Embryonic facial prominence (tissue), 1 donor: ENCODE data around the gene PLCH1.

Experiments used
- DNase-seq: peaks from one replicate; pipeline ENCODE4 v3.0.0-alpha.2; 2016; ENCODE audit errors: extremely low spot score

The PLCH1 gene

DNA sequence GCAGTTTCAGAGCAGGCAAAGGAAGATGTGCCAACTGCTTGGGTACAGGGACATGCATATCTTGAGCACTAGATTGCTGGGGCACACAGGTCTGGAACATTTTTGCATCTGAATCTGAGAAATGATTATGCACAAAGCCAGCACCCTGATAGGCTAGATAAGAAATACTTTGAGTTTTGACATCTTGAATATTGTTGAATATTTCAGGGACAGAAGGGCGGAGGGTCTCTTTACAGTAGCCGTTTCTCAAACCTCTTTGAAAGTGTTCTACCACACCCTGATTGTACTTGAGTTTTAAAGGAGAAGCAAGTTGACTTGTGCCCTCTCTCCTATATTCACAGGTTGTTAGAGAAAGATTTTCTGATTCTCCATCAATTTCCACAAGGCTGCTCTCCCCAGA lies 263.3 kb downstream of the PLCH1 start:
- no peak for DNase-seq

DNA sequence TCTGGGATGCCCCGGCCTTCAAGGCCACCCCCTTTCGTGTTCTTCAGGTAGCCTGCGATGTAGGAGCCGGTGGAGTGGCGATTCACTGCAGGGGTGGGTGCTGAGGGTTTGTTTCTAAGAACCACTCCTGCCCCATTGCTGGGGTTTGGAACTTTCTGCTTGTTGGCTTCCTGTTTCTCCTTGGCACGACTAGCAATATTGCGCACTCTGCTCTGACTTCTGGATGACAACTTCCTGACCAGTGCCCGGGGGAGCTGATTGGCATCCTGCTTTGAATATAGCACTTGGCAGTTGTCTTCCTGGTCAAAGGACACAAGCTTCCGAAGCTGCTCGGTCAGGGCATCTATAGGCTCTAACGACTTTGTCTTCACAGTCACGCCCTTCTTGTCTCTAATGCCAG lies 263.8 kb downstream of the PLCH1 start:
- no peak for DNase-seq

DNA sequence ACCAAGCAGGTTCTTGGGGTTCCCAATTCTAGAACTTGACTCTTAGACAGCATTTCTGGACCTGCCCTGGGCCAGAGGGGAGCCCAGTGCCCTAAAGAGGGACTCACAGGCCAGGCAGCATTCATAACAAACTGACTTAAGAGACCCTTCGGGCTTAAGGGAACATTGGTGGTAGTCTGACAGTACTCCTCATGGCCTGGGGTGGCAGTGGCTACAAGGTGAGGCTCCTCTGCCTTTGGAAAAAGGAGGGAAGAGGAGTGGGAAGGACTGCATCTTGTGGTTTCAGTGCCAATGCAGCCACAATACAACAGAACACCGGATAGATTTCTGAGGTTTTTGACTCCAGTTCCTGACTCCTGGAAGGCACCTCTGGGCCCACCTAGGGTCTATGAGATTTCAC lies 279.2 kb downstream of the PLCH1 start:
- DNase-seq, result no peak

DNA sequence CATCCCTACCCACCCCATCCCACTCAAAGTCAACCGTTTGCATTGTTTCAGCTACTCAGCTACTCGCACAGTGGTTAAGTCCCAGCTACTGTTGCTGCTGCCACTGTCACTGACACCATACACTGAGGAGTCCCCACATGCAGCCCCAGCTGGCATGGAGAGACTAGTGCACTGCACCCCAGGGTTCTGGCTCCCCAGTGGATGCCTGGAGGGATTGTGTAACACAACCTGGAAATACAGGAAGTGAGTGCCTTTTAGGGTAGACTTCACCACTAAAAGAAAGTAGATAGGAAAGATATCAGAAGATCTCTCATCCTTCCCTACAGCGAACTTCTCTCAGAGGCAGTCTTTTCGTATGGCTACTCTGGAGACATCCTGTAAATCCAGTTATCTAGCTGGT lies 282.2 kb downstream of the PLCH1 start:
- no peak for DNase-seq

DNA sequence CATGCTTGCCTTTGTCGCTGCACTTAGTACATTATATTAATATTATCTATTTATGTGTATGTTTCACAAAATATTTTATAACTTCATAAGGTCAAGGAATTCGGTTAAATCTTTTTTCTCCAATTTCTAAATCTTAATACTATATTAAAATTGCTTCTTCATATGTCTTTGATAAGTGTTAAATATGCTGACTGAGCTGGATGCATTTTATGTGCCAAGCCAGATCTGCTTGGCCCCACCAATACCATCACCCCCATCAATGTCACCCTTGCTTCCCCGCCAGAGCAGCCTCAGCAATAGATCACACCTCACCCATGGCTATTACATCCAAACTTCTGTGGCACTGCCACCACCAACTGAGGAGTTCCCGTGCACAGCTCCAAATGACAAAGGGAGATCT lies 287.3 kb downstream of the PLCH1 start:
- no peak for DNase-seq

DNA sequence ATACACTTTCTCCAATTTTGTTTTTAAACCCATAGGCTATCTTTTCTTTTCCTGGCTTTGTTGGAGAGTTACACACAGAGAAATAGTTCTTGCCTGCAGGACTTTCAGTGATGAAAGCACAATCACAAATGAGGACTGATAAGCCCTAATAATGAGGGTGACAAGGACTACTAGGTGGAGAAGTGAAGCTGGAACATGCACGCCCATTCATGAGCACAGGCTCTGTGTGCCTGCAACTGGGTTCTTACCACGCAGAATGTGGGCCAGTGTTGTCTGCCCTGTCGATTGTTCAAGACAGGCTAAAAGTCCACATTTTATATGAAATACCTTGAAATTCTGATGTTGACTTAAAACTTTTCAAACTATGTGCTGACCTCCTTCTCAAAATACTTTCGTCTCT lies 289.1 kb downstream of the PLCH1 start:
- no peak for DNase-seq

DNA sequence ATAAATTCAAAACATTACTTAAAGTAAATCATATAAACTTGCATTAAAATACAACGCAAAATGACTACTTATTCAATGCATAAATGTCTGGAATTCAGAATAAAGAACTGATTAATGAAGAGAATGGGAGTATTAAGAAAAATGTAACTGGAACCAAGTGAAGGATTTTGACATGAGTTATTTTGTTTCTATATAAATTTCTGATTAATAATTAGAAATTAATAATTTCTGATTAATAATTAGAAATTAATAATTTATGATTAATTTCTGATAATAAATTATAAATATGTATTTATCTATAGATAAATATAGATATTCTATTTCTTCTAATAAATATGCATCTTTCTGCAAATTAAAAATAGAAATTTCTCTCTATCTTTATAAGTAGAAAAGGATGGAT lies 291.4 kb downstream of the PLCH1 start:
- no peak for DNase-seq

DNA sequence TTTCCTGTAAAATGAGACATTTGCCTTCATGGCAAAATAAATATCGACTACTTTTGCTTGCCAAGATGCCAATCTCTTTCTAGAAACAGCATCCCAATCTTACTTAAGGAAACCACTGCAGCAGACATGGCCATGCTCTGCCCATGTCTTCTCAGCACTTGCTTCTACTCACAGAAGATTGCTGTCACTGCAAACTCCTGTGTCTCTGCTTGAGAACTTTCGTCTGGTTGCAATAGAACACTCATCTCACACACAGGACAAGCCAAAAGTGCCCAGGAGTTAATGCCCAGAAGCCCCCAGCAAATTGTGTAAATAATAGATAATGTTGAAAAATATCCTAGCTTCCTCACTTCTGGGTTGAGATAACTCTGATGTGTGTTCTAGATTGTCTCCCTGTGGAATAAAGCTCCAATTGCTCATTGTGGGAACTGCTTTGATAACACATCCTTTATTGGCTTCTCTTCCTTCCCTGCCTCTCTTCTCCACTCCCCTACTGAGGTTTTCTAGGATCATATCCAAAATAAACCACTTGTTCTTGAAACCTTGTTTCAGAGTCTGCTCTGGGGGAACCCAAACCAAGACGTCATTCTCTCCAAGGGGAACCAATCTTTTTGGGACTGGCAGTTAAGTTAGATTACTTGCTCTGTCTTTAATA lies 295.1 kb downstream of the PLCH1 start:
- DNase-seq, result no peak

DNA sequence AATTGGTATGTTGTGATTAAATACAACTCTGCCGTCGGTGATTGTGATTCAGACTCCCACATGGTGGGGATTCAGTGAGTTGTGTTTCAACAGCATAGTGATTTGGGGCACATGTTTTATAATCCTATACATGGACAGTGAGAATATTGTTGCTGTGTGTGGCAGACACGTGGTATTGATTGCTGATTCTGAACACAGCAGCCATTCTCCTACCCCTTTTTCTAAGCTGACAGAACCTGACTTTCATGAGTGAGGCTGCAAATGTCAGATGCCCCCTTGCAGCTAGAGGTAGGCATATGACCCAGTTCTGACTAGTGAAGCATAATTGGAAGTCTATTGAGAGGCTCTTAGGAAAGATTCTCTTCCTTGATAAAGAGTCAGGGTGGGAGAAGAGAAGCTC lies 296.3 kb downstream of the PLCH1 start:
- DNase-seq, result no peak

DNA sequence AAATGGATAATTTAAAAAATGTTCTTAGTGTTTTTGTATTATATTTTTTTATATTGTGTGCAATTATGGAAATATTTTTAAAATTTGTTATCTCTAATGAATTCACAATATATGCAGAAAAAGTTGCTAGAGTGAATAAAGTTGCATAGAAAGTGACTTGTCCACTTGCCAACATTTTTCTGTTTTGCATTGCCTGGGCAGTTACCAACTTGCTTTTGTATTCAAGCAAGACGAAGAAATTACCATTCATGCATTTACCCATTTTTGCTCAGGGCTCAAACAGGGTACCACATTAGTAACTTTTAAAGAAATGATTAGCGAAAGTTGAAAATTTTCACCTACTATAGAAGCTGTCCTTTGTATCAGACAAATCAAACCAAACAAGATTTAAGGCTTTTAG lies 298.5 kb downstream of the PLCH1 start:
- DNase-seq, result no peak

DNA sequence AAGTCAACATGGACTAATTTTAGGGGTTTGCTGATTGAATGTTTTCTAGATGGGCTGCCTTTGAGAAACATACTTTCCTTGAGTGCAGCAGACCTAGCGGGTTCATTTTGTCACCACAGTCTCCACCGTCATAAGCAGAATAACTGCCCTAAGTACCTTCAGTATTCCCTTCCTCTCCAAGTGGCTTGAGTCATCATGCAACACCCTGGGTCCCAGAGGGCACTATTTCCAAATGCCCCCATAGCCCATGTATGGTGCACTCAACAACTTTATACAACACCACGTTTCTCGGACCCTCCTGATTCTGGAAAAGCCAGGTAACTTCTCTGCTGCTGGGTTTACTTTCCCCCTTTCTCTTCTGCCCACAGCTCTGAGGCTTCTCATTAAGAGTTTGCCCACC lies 300.1 kb downstream of the PLCH1 start:
- DNase-seq, result no peak

DNA sequence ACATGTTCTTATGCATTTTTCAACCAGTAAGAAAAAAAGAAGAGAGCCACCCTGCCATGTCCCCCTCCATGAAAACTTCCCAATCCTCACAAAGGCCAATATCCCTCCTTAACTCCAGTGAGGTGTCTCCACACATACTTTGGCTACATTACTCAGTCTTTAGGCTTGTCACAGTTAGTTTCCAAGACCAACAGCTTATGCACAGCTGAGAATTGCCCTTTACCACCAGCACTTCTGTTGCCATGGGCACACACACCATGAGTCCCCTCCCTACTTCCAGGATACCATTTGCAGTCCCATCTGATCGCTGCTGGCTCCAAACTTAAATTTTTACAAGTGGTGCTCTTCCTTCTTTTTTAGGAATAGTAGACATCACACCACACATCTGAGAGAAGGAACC lies 301.1 kb downstream of the PLCH1 start:
- no peak for DNase-seq

DNA sequence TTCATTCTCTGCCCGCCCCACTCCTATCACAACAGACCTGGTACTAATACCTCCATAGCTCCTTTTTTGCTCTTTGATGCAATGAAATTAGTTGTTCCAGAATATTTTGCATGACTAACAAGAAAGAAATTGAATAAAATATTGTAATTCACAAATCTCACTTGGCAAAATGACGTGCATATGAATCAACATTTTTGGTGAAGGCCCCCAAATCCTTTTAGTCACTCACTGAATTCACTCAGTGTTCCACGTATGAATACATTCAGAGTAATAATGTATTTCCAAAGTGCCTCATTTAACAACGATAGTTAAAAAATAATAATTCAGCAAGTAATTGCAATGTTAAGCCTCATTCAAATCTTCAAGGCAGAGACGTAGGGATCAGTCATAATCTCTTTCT lies 302.8 kb downstream of the PLCH1 start:
- DNase-seq, result no peak

DNA sequence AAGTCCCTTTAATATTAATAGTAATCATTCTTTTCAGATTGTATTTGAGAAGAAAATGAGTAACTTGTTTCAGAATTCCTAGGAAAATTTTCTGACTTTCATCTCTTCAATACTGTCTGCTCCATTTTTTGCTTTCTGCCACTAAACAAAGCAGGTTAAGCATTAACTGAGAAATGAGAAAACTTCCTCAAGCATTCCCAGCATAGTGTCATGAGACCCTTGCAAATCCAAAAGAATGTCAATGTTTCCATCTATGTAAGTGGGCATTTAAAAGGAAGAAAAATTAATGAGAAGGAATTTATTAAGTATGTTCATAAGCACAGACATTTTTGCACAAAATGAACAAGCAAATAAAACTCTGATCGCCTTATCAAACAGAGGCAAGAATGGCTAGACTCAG lies 303.4 kb downstream of the PLCH1 start:
- DNase-seq, result no peak

DNA sequence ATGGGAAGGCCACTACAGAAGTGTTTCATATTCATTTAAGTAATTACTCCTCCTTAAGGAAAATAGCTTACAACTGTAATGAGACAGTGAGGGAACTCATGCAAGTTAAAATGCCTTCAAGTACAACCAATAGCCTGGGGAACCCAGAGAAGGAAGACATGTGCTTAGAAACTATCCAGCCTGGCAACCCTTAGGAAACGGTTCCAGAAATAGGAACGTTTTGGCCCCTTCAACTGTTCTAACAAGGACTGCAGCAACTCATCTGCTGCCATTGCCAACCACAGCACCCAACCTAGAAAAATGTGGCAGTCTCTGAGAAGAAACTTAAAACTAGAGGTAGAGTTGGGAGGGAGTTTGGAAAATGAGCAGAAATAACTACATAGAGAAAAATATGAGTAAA lies 303.8 kb downstream of the PLCH1 start:
- no peak for DNase-seq

DNA sequence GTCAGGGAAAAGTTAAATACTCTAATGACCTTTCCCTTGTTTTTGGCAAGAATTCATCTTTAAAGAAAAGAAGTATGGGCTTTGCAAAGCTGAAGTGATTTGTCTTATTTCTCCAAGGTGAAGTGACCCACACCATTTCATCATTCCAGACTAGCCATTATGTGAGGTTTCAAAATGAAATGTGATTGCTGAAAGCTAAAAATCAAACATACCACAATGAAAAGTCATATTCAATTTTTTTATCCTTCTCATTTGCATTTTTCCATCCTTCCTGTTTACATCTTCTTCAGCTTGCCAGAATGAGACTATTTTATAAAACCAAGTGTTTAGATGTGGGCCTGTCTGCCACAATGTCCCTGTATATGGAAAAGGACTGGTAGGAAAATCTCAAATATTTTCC lies 309.1 kb downstream of the PLCH1 start:
- DNase-seq, result no peak

DNA sequence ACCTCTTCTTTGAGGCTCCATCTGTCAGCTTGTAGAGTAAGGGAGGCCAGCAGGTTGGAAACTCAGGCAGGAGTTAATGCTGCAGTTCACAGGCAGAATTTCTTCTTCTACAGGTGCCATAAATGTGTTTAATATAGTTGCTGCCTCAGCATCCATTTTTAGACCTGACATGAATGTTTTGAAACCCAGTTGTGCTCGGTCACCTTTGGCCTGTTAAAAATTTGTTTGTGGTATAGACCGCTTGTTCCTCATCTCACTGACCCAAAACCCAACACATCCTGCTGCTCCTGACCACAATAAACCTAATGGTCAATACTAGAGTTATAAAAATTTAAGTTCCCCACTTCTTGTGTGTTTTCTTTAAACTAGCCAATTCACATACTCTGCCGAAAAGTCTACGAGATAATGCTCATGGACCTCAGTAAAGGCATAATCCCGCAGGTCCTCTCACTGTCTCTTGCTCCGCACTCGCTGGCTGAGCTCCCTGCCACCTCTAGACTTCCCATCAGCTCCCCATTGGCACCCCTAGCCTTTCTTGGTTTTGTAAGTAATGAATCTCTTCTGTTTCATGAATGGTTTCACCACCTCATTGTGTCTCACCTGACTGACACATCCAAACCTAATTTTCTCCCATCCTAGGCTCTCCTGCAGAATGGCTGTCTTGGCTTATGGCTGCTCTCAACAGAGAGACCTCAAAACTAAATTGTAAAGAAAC lies 312.9 kb downstream of the PLCH1 start:
- DNase-seq, result no peak

DNA sequence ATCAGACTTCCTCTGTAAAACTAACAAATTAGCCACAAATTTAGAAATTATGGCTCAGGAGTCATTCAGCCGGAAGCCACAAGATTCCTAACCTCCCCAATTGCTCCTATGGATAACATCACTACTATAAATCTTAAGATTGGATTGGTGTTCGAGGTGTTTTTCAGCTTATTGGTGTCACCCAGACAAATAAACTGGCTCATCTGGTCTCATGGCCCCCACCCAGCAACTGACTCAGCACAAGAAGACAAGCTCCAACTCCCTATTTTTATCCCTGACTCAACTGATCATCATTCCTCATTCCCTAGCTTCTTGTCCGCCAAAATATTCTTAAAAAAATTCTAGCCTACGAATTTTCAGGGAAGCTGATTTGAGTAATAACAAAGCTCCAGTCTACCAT lies 316.3 kb downstream of the PLCH1 start:
- DNase-seq, result no peak

DNA sequence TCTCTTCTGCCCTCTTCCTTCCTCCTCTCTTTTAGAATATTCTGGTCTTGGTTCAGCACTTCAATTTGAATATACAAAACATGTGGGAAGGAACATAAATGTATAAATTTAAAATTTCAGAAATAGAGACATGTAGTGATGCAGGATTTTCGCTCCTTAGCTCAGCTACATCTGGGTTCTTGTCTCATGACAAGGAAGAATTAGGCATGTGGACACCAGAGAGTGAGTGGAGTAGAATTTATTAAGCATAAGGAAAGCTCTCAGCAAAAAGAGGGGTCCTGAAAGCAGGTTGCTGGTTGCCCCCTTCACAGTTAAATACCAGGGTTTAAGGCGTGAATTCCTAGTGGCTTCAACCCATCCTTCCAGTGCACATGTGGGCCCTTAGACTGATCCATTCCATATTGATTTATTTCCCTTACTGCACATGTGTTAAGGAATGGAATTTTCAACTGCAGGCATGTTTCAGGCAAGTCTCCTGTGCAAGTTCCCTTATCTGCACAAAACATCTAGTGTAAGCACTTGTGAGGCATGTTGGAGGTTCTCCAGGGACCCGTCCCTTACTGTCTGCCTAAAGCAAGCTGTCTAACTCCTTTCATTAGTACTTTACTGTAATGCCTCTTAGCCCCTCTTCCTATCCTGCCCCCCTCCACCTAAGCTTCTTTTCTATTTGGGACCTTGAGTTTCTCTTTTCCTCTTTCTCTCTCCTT lies 318.2 kb downstream of the PLCH1 start:
- DNase-seq, result no peak

DNA sequence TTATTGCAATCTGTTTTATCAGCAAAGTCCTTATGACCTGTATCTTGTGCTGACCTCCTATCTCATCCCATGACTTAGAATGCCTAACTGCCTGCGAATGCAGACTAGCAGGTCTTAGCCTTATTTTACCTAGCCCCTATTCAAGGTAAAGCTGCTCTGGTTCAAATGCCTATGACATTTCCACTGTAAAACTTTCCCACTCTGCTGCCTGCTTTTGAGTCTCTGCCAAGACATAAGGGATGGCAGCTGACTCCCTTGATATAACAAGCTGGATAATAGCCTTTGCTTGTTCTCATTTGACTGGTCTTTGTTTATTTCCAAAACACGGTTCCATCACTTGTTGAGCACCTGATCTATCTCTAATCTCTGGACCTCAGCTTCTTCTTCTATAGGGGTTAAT lies 319.5 kb downstream of the PLCH1 start:
- no peak for DNase-seq

DNA sequence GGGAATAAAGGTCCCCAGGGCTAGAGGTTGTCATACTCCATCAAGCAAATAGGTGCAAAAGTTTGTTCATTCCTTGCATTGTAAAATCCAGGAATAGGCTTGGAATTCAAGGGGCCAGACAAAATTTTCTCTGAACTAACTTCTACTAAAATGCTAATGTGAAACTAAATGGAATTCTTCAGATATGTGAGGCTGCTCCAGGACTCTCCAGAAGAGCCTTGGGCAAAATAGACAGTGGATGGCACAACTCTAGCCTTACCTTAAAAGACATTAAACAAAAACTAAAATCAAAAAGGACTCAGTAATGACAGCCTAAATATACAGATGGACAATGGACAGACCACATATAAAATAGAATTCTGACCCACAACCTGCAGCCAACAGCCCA lies 320.6 kb downstream of the PLCH1 start:
- DNase-seq, result no peak

DNA sequence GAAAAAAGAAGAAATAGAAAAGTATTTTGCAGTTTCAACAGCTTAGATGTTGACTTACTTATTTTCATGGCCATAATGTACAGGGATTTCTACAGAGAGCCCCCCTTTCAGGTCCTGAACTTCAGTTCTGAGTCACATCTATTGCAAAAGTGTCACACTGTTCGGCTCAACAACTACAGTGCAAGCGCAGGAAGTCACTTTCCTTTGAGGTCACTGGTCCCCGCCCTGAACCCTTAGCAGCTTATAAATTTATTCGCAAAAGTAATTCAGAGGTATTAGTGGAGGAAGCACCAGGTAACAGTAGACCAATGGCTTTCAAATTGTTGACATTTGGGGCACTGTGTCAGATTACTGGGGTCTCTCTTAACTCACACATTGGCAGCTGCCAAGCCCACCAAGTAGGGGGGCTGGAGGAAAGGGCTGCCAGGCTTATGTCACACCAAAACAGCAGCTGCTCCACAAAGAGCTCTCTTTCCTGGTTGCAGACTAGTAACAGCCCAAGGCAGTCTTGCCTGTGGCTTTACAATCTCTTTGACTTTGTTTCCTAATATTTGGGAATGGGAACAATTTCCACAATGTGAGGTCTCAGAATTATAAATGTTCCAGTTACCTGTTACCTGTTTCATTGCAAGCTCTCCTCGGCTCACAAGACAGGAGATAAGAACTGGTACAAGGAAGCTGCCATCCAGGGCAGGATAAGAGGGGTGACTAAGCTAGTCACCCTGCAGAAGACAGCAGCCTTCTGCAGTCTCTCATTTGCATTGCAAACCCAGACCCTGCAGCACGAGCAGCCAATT lies 321.1 kb downstream of the PLCH1 start:
- DNase-seq, result no peak
